ENCODE measurements around the gene SEMA5B.

The SEMA5B gene

DNA sequence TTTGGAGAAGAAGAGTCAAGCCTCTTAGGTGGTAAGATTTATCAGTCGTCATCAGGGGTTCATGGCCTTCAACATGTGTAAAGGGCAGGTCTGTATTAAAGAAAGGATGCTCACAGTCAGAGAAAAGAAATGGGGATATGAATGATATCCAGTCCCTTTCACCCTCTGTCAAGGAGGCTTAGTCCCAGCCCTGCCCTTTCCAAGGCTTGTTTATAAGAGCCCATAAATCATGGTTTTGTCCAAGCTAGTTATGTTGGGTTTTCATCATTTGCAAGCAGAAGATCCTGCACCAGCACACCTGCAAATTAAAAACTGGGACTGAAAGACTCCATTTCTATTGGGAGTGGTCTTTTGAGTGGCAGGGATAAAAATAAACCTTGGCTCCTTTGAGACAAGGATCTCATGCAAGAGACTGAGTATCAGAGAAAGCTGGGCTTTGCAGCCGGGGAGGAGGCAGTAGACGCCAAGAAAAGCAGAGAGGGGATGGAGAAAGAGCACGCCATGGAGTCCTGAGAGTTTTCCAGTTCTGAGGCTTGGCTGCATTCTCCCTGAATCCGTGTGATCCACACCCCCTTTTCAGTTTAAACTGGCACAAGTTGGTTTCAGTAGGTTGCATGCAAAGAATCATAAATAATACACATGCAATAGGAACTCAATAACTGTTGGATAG, 26.7 kb upstream of the SEMA5B start:
- DNase-seq, result no peak

DNA sequence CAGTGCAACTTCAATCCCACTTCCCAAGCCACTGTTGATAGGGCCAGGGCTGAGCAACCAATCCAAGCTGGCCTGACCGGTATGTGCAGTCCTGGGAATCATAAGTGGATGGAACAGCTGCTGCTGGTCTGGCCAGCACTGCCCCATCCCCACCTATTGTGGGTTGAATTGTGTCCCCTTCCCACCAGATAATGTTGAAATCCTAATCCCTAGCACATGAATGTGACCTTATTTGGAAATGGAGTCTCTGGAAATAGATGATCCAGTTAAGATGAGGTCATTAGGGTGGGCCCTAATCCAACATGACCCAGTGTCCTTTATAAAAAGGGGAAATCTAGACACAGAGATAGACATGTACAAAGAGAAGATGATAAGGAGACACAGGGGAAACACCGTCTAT, 25.5 kb upstream of the SEMA5B start:
- no peak for DNase-seq

DNA sequence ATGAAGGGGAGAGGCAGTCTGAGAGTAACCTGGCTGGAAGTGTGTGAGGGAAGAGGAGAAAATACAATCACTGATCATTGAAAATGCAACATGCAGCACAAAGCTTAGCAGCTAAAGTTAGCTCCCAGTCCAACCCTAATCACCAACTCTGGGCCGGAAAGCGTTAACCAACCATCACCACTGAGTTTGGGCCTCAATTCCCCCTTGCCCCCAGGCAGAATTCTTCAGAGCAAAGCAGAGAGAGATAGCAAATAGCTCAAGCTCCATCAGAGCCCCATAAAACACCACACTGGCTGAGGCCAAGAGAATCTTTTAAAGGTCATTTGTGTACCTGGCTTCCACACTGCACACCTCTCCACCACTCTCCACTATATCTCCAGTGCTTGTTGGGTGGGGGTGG, 23.1 kb upstream of the SEMA5B start:
- DNase-seq, result no peak

DNA sequence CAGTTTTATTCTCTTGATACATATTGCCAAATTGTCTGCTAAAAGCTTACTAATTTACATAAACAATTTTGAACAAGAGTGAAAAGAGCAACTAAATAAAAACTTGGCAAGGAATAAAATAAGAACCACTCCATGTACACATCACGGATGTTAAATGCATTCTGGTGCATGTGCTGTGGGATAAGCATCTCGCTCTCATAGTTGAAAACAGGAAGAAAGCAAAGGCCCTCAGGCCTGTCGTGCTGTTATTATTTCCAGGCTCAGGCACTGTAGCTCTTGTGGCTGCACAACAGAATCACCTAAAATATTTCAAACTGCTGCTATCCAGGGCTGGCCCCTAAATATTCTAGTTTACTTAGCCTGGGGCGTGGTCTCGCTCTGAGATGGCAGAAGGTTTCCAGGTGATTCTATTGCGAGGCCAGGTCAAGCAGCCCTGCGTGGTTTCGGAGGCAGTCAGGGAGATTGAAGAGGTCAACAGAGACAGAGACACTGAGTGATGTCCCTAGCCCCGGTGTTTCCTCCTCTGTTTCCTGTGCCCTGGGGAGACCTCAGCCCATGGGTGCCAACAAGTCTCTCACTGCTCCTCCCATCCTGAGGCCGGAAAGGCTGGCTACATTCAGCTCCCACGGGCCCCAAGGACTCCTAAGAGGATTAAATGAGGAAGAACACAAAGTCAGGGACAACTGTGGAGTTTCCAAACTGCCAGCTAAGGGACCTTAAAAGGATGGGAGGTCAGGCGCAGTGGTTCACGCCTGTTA, 21.1 kb upstream of the SEMA5B start:
- DNase-seq, result no peak

DNA sequence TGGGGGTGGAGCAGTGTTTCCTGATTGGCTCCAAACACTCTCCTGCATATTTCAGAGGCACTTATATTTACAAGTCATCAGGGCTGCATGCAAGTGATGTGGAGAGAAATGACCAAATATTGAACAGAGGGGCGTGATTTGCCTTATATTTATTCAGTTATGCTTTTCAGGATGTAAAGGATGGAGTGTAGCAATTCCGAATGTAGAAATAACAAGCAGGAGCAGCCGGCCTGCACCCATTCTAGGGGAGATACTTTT, 19.4 kb upstream of the SEMA5B start:
- no peak for DNase-seq

DNA sequence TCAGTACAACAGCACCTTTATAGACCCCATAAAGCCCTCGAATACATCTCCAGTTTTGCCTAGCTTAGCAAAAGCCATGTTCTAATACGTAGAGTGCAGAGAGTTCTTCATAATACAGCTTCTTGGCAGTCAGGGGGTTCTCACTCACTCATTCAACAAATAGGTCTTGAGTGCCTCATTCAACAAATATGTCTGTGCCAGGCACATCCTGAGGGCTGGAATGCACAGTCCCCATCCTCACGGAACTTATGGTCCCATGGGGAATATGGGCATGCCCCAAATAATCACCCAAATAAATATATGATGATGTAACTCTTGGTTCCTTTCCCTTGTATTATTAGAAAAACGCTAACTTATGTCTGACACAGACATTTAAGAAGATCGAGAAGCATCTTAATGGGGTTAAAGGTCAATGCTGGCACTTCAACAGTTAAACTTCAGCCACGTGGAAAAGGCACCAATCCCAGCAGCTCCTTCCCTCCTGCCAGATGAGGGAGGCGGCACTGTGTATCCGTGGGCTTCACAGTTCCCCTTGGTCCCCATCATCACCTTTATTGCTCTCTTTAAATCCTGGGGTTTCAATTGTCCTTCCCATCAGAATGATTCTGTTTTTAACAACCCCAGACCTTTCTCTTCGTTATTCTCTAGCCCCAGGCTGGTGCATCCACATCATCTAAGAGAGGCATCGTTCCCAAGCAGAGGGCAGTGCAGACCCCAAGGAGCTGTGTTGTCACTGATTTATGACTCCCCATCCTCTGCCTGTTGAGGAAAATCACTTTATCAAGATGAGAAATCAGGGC, 18.9 kb upstream of the SEMA5B start:
- peak; percentile 32 for DNase-seq

DNA sequence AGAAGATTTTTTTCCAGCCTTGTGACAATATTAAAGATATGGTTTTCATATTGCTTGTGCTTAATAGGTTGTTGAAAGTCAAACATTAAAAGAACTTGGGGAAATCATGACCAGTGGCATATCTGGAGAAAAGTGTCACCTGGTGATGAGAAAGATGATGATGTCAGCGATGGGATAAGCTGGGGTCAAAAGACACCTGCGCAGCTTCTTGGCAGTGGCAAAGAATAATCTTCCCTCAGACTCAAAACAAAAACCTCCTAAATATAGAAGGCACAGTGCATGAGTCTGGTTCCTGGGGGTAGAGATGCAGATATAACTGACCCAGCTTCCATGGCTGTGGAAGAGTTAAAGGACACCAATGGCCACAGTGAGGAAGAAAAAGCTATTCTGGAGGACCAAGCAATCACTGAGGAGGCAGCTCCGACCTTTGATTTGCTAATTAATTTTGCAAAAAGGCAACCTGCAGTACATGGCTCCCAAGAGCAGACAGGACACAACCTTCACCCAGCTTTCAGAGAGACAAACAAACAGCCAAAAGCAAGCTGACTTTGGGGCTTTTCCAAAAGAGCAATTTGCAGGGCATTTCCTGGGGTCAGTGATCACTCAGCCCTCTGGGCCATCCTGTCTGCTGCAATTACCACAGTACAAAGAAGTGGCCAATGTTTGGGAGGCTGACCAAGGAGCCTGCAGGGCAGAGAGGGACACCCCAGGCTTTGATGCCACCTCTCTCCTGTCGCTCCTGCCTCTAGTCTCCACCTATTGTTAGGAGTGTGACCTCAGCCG, 17.6 kb upstream of the SEMA5B start:
- DNase-seq, result no peak

DNA sequence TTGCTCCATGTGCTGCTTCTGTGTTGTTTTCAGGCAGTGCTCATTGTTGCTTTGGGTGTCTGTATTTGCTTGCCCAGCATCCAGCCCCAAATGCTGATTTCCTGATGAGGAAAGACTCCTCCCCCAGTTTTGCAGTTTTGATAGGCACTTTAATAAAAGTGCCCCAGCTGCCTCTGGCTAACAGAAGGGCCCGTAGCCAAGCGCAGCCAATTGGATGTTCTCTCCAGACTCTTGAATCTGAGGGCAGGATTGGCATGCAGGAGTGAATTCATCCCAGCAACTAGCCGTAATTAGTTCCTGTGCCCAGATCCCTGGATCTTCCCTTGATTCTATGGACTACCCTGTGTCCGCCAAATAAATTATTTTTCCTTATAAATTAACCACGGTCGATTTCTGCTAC, 14.8 kb upstream of the SEMA5B start:
- DNase-seq, result no peak

DNA sequence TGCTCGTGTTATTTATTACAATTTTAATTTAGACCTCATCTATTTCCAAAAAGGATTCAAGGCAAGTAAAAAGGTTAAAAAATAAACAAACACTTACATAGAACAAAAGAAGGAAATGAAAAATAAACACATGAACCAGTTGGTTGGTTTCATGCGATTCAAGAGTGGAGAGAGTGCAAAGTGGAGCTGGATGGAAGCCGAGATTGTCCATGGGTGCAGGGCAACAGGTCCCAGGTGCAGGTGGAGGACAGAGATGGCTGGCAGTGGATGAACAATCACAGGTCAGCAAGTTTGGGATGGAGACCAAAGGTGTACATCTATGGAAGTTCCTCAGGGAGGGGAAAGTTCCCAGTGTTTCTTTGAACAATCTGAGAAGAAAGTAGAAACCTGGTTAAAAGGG, 11.6 kb upstream of the SEMA5B start:
- no peak for DNase-seq

DNA sequence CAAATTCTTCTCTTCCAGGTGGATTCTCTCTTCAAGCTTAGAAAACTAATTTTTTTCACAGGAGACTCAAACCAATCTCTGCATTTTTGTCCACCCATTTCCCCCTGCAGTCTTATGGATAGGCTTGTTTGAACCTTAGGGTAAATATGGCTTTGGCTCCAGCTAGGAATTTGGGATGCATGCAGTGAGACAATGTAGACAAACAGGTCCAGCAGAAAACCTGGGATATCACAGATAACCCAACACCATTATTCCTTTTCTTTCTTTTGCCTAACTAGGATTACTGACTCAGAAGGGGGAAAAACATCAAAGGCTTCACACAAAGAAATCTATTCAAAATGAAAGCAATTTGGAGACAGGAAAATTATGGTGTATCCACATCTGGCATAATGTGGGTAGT, 11.2 kb upstream of the SEMA5B start:
- DNase-seq, result no peak

DNA sequence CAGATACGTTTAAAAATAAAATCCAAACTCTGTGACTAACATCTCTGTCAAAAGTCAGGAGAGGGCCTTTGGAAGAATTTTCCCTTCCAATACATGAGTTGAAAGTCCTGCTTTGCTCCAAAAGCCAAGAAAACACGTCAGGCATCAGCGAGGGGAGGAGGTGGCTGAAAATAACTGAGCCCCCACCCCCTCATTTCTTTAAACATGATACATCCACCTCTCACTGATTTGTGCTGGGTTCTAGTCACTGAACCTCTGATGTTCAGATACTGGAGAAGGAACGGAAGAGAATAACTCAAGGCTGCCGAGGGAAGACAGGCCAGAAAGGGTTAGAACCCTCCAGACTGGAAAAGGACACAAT, 9.4 kb upstream of the SEMA5B start:
- no peak for DNase-seq

DNA sequence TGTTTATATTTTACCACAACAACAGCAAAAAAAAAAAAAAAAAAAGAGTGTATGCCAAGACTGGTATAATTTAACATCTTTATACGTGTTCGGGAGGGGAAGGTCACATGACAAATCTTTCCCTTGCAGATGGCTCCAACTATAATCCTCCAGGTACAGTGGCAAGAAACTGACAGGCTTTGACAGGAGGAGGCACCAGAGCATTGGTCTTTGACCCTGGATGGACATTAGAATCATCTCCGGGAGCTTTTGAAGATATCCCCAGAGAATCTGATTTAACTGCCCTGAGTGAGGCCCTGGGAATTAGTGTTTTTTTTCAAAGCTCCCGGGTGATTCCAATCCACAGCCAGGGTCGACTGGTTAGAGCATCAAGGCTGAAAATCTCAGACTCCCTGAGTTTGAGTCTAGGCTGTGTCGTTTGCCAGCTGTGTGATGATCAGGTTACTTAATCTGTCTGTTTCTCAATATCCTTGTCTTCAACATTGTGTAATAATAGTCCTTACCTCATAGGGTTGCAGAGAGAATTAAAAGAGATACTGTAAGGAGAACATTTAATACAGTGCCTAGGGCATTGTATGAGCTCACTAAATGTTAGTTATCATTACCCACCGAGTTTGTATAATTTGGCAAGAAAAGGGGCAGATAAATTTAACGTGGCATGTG, 8.9 kb upstream of the SEMA5B start:
- DNase-seq, result peak; percentile 69

DNA sequence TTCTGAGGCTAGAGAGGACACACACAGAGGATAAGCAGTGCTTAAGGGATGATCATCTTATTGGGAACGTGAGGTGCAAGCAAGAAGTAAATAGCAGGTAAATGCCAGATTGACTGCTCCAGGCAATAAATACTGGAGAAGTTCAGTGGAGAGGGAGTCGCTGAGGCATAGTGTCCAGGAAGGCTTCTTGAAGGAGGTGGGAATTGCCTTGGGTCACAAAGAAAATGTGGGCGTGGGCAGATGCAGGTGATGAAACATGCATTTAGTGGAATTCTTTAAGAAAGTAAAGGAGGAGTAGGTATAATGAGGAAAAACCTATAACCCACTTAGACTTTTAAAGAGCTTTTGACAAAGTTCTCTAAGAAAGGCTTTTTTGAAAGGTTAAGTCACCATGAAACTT, 7.4 kb upstream of the SEMA5B start:
- no peak for DNase-seq

DNA sequence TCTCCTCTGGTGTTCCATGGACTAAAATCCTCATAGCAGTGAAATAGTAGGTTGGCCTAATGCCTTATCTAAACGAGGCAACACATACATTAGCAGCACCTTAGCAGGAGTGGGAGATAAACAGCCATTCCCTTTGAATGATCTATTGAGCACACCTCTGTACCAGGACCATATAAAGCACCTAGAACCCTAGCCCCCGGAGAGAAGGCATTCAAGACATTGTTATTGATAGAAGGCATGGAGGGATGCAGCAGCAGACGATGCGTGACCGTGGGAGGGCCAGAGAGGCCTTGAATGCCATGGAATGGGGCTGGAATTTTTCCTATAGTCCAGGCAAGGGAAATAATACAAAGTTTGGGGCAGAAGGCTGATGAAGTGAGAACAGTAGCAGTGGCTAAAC, 6.6 kb upstream of the SEMA5B start:
- no peak for DNase-seq

DNA sequence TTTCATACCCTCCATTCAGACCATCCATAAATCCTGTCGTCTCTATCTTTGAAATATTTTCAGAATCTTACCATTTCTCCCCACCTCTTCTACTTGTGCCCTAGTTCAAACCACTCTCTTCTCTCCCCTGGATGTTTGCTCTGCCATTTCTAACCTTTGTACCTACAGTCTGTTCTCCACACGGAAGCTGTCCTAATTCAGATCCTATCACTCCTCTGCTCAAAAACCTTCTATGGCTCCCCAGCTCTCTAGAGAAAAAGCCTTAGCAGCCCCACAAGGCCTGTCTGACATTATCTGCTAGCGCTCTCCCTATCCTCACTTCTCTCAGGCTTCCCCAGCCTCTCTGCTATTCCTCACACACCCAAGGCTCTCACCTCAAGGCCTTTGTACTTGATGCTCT, 4.5 kb upstream of the SEMA5B start:
- no peak for DNase-seq

DNA sequence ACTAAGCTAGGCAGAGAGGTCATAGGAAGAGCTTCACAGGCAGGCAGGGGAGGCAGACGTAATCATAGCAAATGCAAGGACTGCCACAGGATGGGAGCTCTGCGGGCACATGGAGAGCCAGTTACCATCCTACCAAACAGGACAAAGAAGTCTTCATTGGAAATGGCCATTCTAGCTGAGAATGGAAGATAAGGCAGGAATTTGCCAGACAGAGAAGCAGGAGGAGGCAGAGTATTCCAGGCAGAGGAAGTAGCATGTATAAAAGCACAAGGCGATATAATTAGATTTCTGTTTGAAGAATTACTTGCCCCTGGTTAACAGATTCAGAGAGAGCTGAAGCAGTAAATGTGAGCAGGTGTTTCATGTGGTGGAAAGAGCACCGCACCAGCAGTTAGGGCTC, 3.5 kb upstream of the SEMA5B start:
- no peak for DNase-seq

DNA sequence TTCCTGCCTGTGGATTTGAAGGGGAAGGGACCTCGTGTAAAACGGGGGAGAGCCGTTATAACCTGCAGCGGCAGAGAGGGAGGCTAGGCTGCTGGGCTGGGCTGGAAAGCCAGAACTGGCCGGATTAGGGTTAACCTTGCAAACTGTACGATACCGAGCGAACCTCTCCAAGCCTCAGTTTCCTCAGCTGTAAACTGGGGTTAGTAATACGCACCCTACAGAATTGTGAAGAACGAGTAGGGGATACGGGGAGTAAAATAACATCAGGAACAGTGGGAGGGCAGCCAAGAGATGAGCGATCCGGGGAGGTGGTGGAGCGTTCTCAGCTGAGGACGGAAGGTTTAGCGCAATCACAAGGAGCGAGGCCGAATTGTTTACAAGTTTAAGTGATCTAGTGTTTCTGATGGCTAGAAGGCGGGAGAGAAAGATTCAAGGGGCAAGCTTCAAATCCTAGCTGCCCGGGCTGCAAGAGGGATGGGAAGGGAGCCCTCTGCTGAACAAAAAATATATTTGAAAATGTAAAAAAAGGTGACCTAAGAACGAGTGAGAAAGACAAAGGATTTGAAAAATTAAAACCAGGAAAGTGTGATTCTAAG, 768 bp upstream of the SEMA5B start:
- DNase-seq, result peak; percentile 62

DNA sequence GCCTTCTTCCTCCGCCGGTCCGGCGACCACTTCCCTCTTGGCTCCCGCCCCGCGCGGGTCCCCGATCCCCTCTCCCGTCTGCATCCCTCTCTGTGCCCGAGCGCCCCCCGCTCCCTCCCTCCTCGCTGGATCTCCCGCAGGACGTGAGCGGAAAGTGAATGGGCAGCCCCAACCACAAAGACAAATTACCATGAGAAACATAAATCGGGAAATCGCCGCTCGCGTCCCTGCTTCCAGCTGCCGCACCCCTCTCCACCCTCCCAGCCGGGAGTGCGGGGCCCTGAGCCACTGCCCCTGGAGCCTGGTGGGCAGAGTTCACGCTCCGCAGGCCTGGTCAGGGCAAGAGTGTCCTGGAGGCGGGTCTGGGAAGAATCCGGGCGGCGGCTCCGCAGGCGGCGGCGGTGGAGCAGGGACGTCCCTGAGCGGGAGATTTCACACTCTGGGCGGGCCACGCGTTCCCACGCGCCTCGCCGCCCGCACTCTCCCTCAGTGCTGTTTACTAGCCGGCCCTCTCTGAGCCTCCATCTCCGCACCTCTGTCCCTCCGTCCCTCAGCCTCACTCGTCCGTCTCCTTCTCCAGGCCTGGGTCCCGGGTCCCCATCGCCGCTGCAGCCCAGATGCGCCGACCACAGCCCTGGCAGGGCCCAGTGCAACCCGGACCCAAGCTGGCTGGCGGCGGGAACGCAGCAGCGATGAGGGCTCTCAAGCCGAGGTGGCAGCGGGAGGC, 835 bp downstream of the SEMA5B start:
- DNase-seq, result no peak

DNA sequence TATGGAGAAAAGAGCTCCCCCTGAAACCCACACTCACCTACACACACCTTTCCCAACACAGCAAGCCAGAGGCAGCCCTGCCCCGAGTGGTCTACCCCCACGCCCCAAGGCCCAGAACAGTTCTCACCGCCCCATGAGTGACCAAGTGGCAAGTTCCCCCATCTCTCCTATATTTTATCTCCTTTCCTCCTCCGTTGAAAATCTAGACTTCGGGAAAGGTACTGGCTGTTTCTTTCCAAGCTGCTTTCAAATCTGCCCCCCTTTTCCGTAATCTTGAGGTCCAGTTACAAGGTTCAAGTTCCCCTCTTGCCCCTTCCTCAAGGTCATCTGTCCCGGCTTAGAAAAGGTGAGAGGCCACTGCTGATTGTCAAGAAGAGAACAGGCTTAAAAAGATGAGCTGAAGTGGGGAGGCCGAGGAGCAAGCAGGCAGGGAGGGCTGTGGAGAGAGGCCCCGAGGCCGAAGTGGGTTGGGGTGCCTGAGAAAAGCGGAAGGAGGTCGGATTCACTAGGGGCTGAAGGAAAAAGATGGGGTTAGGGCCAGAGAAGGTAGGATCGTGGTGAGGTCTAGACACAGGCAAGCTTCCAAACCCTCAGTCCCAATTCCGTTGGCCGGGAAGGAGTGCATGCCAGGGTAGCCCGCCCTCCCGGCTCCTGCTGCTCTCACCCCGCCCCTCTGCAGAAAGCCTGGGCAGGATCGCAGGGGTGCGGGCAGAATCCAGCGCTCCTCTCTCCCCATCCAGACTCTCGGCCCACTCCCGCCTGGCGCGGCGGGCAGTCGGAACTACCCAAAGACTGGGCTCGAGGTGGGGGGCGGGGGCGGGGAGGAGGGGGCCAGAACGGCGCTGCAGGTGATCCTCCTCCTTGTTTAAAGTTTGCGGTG, 1.7 kb downstream of the SEMA5B start:
- no peak for DNase-seq

DNA sequence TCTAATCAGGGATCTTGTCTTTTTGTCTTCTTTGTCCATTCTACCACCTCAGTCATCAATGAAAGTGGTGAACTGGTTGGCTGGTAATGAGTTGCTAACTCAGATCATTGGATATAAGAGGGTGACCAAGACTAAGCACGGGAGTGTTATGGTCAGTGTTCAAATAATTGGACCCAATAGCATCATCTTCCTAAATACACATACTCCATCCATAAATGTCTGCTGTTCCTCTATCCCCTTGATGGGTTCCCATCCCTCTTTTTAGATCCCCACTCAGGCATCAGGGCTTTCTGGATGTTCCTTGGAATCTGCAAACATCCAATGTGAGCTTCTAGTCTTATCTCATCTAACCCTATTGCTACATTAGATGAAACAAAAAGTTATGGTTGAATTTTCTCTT, 3.5 kb downstream of the SEMA5B start:
- no peak for DNase-seq

DNA sequence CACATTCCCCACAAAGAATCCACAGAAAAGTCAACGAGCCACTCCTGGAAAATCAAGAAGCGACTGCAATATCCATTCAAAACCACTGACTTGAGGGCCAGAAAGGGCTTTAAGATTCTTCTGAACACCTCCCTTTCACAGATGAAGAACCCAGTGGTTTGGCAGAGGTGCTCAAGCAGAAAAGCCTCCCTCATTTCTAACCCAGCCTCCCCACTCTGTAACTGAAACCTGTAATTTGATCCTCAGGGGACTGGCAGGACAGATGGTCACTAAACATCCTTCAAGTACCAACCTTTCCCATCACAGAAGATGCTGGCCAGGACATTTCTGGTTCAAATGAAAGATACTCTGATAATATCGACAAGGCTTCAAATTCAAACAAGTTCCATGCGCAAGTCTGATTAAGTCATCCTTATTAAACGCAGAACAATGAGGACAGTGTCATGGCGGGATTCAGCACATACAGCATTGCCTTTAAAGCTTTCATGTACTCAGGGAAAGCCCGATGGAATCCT, 5.5 kb downstream of the SEMA5B start:
- DNase-seq, result no peak

Data from NCI-H226 (cell line).